Fibroblast of mammary gland (primary cell): ENCODE data around the gene ZER1.

Source experiments
- DNase-seq: peaks from one replicate; pipeline ENCODE4 v3.0.0-alpha.2; 2010; ENCODE audit warnings: low read depth
- H3K4me3 ChIP-seq: 2 replicates; pipeline ENCODE4 v1.5.1; 2011; ENCODE audit warnings: low read depth, mild to moderate bottlenecking, low read length, moderate library complexity; ENCODE audit not compliant: control insufficient read depth
- CTCF ChIP-seq: conservative IDR thresholded peaks from 2 replicates; pipeline ENCODE4 v1.5.1; 2011; ENCODE audit warnings: low read depth, low read length, inconsistent platforms; ENCODE audit not compliant: control insufficient read depth, insufficient read depth

The ZER1 gene

GRCh38 chr9:128685636-128686489 is 85.9 kb downstream of the ZER1 start:
- no peak for DNase-seq
- H3K4me3 ChIP-seq: no peak overlapping the region
- no peak for TF ChIP-seq CTCF

- no peak for TF ChIP-seq CTCF
- peak; percentile 85 for DNase-seq
- H3K4me3 ChIP-seq: peak overlapping the region; percentile 80
Observed at GRCh38 chr9:128684325-128685199, 87.2 kb downstream of the ZER1 start.

- peak overlapping the region; percentile 80 for H3K4me3 ChIP-seq
- DNase-seq: no peak
- no peak for TF ChIP-seq CTCF
Observed at GRCh38 chr9:128684065-128684324, 87.7 kb downstream of the ZER1 start.

- DNase-seq: peak; percentile 52
Observed at GRCh38 chr9:128683340-128684064, 88.2 kb downstream of the ZER1 start.

More at GRCh38 chr9:128683340-128684064, 88.2 kb downstream of the ZER1 start:
- no peak for TF ChIP-seq CTCF
- H3K4me3 ChIP-seq: peak overlapping the region; percentile 80
